ENCODE measurements around the gene SORT1.

DNA sequence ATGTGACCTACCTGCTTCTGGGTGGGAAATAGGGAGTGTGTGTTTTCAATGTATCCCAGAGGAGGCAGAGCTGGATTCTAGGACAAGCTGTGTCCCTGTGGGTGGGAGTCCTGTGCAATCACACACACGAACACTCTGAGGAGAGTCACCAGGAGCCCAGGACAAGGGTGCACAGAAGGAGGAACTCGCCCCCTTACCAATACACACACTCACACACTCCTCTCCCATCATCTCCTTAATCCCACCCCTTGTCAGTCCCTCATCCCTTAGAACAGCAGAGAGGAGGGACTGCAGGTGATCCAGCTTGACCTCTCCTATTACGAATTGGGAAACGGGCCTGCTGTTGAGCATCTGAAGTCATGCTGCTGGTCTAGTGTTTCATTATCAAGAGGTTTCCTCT, 82.4 kb downstream of the SORT1 start:
- TF ChIP-seq, protein P1, sequence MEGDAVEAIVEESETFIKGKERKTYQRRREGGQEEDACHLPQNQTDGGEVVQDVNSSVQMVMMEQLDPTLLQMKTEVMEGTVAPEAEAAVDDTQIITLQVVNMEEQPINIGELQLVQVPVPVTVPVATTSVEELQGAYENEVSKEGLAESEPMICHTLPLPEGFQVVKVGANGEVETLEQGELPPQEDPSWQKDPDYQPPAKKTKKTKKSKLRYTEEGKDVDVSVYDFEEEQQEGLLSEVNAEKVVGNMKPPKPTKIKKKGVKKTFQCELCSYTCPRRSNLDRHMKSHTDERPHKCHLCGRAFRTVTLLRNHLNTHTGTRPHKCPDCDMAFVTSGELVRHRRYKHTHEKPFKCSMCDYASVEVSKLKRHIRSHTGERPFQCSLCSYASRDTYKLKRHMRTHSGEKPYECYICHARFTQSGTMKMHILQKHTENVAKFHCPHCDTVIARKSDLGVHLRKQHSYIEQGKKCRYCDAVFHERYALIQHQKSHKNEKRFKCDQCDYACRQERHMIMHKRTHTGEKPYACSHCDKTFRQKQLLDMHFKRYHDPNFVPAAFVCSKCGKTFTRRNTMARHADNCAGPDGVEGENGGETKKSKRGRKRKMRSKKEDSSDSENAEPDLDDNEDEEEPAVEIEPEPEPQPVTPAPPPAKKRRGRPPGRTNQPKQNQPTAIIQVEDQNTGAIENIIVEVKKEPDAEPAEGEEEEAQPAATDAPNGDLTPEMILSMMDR (conservative IDR thresholded peaks at IDR 0.05), result no peak
- no peak for TF ChIP-seq ZFX (IDR thresholded peaks at IDR 0.05)

Data from C4-2B (cell line).